GM21737 (cell line): Measurements from ENCODE around the gene CEP89.
"Not testable (repeated sequence)": the region's sequence is repeated elsewhere in the genome, so short reads cannot be mapped to it uniquely, and the experiment has no call there.

Experiments
- ATAC-seq: cut with Tn5 transposase; IDR thresholded peaks from one replicate; pipeline ENCODE4 v1.9.1; 2021; ENCODE audit warnings: mild to moderate bottlenecking, moderate library complexity; ENCODE audit not compliant: unreplicated experiment

The CEP89 gene

GRCh38 chr19:32969549-32969948, 2.2 kb downstream of the CEP89 start:
- no peak for ATAC-seq

DNA sequence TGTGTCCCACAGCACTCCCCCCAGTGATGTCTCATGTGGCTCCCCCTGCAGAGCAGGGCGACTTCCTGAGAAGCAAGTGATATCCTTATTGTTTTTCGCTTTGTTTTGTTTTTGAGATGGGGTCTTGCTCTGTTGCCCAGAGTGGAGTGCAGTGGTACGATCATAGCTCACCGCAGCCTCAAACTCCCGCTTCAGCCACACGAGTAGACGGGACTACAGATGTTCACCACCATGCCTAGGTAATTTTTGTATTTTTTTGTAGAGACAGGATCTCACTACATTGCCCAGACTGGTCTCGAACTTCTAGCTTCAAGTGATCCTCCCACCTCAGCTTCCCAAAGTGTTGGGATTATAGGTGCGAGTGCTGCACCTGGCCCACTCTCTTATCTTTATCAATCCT, 5.0 kb downstream of the CEP89 start:
- ATAC-seq = no peak

GRCh38 chr19:32945260-32945659, 26.5 kb downstream of the CEP89 start:
- ATAC-seq = no peak

DNA sequence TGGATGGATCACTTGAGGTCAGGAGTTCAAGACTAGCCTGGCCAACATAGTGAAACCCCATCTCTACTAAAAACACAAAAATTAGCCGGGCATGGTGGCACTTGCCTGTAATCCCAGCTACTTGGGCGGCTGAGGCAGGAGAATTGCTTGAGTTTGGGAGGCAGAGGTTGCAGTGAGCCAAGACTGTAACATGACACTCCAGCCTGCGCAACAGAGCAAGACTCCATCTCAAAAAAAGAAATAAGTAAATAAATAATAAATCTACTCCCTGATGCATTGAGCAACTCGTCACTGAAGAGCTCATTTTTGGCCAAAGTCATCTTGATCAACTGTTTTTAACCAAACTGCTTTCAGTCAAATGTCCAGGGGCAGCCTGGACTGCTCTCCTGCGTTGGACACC, 30.5 kb downstream of the CEP89 start:
- ATAC-seq = not testable (repeated sequence)

GRCh38 chr19:32936065-32936464, 35.7 kb downstream of the CEP89 start:
- ATAC-seq = no peak

- ATAC-seq = no peak
Observed at GRCh38 chr19:32935629-32936028, 36.1 kb downstream of the CEP89 start.

- no peak for ATAC-seq
Observed at GRCh38 chr19:32933571-32933970, 38.2 kb downstream of the CEP89 start.

DNA sequence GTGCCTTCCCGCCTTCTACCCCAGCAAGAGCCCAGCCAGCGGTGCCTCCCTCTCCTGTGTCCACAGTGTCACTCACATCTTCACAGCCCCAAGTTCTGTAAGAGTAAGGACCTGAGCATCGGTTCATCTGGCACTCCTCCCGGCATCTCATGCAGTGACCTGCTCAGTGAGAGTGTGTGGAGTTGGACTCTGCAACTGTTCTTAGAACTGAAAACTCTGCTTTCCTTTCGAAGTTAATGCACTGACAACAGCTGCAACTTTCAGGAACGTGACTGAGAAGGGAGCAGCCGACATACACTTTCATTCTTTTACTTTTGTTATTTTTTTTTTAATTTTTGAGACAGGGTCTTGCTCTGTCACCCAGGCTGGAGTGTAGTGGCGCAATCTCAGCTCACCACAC, 41.2 kb downstream of the CEP89 start:
- no peak for ATAC-seq

GRCh38 chr19:32928806-32929205, 43.0 kb downstream of the CEP89 start:
- ATAC-seq = no peak

DNA sequence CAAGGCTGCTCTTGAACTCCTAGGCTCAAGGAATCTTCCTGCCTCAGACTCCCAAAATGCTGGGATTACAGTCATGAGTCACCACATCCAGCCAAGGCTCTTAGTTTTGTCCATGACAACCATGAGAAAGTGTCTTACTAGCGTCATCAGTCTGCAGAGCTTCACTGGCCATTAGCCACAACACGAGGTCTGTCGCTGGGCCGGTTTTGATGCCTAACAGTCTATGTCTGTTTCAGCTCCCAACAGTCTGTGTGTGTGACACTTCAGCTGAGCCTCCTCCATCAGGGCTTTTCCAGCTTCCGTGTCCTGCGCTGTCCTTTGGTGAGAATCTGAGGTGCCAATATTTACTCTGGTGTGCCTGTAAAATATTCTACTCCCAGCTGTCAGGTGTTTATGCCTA, 47.6 kb downstream of the CEP89 start:
- ATAC-seq = no peak

GRCh38 chr19:32921624-32922023, 50.1 kb downstream of the CEP89 start:
- no peak for ATAC-seq

GRCh38 chr19:32919365-32919764, 52.4 kb downstream of the CEP89 start:
- ATAC-seq = no peak

- no peak for ATAC-seq
Observed at GRCh38 chr19:32917616-32917996, 54.2 kb downstream of the CEP89 start.

DNA sequence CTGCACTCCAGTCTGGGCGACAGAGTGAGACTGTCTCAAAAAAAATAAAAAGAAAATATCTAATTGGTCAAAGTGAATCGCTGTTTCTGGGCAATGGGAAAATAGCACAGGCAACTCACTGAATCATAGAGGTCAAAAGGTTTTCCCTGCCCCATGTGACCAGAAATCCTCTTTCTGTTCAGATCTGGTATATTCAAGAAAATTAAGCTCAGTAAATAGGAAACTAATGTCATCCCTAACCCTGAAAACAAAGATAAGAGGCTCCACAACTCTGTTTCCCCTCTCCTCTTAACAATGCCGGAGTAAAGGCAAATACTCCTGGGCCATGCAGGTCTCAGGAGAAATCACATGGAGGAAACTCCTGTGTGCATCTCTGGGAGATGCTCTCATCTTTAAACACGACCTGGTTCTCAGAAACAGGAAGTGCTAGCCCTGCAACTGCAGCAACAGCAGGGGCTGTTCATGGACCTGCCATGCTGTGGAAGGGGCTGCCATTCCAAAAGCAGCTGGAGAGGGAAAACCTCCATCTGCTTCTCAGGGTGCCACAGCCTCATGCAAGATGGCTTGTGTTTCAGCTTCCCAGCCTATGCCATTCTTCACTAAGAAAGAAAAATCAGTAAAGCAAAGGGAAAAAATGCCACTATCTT, 54.7 kb downstream of the CEP89 start:
- no peak for ATAC-seq

GRCh38 chr19:32914879-32915660, 56.7 kb downstream of the CEP89 start:
- no peak for ATAC-seq

GRCh38 chr19:32911467-32911866, 60.3 kb downstream of the CEP89 start:
- no peak for ATAC-seq

DNA sequence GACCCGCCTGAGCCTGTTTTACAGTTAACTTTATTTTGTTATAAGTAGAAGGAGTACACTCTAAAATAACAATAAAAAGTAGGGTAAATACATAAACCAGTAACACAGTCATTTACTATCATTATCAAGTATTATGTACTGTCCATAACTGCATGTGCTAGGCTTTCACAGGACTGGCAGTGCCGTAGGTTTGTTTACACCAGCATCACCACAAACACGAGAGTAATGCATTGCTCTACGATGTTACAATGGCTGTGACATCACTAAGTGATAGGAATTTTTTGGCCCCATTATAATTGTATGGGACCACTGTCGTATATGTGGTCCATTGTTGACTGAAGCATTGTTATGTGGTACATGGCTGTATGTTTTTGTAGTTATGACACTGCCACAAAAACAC, 60.9 kb downstream of the CEP89 start:
- ATAC-seq = no peak

DNA sequence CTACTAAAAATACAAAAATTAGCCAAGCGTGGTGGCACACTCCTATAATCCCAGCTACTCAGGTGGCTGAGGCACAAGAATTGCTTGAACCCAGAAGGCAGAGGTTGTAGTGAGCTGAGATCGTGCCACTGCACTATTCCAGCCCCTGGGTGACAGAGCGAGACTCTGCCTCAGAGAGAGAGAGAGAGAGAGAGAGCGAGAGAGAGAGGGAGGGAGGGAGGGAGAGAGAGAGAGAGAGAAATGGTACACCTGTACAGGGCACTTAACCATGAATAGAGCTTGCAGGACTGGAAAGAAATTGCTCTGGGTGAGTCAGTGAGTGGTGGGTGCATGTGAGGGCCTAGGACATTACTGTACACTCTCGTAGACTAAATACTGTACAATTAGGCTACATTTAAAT, 61.7 kb downstream of the CEP89 start:
- no peak for ATAC-seq

DNA sequence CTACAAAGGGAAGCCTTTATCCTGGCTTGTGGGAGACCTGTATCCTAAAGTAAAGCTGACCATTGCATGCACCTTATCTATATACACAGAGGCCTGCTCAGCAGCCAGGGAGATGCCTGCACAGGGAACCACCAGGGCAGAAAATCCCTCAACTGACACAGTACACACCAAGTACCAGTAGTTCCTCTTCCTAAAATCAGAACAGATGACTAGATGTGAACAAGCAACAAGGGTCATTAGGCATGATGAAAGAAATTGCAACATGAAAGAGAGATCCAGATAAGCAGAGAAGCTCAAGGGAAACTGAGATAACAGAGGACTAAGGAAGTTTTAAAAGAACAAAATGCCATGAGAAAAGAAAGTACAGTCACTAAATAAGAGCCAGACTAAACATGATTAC, 62.5 kb downstream of the CEP89 start:
- no peak for ATAC-seq

DNA sequence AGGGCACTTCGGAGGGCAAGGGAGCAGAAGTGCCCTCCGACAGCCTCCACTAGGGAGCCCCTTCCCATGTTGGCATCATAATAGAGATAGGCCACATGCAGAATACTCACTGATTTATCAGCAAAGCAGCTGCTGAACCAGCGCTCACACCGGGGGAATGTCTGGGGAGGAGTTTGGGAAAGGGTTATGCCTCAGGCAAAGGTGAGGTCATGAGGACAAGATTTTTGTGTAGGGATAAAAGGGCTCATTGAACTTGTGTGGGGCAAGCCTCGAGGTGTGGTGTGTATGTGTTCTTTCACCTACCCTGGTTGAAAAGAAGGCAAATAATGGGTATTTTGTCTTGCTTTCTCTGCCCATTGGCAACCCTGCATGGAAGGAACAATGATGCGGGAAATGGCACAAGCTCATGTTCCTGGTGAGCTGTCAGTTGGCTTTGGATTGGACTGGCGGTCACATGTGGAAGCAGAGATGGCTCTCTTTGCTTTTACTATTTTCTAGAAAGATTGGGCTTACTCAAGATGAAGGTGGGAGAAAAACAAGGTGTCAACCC, 63.0 kb downstream of the CEP89 start:
- ATAC-seq = no peak

GRCh38 chr19:32902448-32902847, 69.3 kb downstream of the CEP89 start:
- no peak for ATAC-seq

DNA sequence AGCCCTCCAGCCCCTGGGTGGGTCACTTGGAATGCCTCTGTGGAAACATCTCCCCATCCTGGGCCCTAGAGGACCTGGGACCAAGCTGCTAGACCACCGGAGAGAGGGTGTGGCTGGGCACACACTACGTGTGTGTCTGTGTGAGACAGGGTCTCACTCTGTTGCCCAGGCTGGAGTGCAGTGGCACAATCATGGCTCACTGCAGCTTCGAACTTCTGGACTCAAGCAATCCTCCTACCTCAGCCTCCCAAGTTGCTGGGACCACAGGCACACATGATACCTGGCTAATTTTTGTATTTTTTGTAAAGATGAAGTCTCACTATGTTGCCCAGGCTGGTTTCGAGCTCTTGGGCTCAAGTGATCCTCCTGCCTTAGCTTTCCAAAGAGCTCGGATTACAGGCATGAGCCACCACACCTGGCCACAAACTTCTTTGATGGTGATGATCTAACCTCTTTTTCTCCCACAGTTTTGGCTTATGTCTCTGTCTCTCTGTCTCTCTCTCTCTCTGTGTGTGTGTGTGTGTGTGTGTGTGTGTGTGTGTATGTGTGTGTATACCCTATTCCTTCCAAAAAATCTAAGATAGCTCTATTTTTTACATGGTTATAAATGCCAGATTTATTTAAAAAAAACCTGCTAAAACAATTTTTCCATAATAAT, 70.1 kb downstream of the CEP89 start:
- ATAC-seq = no peak
